Skeletal muscle satellite cell (primary cell): ENCODE results near the gene YPEL3.

ENCODE experiments used
- H3K27me3 ChIP-seq: 2 replicates; pipeline ENCODE4 v1.7.0; 2013; ENCODE audit warnings: low read length; ENCODE audit not compliant: control insufficient read depth, insufficient read depth
- H3K36me3 ChIP-seq: 2 replicates; pipeline ENCODE4 v1.7.0; 2013; ENCODE audit warnings: mild to moderate bottlenecking, control low read depth, low read length; ENCODE audit not compliant: insufficient read depth
- H3K4me1 ChIP-seq: 2 replicates; pipeline ENCODE4 v1.7.0; 2013; ENCODE audit warnings: low read length; ENCODE audit not compliant: control insufficient read depth, insufficient read depth
- H3K4me2 ChIP-seq: 2 replicates; pipeline ENCODE4 v1.7.0; 2013; ENCODE audit warnings: mild to moderate bottlenecking, low read length
- H3K4me3 ChIP-seq: 2 replicates; pipeline ENCODE4 v1.7.0; 2013; ENCODE audit warnings: low read length
- H3K9ac ChIP-seq: 2 replicates; pipeline ENCODE4 v1.7.0; 2013; ENCODE audit warnings: mild to moderate bottlenecking, low read depth, low read length, moderate library complexity
- H3K9me3 ChIP-seq: replicated peaks from 2 replicates; pipeline ENCODE4 v1.7.0; 2013; ENCODE audit warnings: mild to moderate bottlenecking, control low read depth, low read length

YPEL3 gene

GRCh38 chr16:30086291-30087140 is 9.5 kb downstream of the YPEL3 start:
- H3K9me3 ChIP-seq, result no peaks in the 10 kb centered on the region
- no peak overlapping the region for H3K4me2 ChIP-seq
- H3K27me3 ChIP-seq, result no peaks in the 10 kb centered on the region
- H3K9ac ChIP-seq, result no peak overlapping the region
- H3K36me3 ChIP-seq, result peaks cover 52% of the 10 kb centered on the region
- no peak overlapping the region for H3K4me3 ChIP-seq
- H3K4me1 ChIP-seq, result peaks cover 18% of the 10 kb centered on the region

DNA sequence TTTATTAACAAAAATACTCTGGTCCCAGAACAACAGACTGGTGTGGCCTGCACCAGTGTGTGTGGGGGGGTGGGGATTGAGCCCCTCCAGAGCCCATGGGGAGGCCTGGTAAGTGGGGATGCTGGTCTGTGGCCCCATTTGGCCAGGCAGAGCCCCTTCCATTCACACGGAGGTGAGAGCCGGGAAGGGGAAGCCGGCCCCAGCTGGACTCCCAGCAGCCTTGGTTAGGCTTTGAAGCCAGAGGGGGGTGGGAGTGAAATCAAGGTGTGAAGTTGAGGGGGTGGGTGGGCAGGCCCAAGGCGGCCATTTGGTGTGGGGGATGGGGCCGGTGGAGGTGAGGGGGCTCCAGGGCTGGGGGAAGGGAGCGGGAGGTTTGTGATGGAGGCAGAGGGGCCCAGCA is 10.2 kb downstream of the YPEL3 start:
- no peak overlapping the region for H3K9ac ChIP-seq
- no peak overlapping the region for H3K4me2 ChIP-seq
- peaks cover 59% of the 10 kb centered on the region for H3K36me3 ChIP-seq
- peaks cover 15% of the 10 kb centered on the region for H3K4me1 ChIP-seq
- H3K4me3 ChIP-seq, result no peak overlapping the region
- no peaks in the 10 kb centered on the region for H3K27me3 ChIP-seq
- H3K9me3 ChIP-seq, result no peaks in the 10 kb centered on the region

GRCh38 chr16:30085247-30085646 is 10.8 kb downstream of the YPEL3 start:
- Histone ChIP-seq H3K4me2 (no peak overlapping the region), H3K9ac (no peak overlapping the region), H3K9me3 (no peaks in the 10 kb centered on the region), H3K27me3 (no peaks in the 10 kb centered on the region), H3K4me1 (peaks cover 10% of the 10 kb centered on the region), H3K36me3 (peaks cover 62% of the 10 kb centered on the region), H3K4me3 (no peak overlapping the region)

DNA sequence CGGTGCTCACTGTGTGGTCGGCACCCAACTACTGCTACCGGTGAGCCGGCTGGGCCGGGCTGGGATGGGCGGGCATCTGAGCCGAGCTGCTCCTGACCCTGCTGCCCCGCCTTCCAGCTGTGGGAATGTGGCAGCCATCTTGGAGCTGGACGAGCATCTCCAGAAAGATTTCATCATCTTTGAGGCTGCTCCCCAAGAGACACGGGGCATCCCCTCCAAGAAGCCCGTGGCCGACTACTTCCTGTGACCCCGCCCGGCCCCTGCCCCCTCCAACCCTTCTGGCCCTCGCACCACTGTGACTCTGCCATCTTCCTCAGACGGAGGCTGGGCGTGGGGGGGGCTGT is 11.2 kb downstream of the YPEL3 start:
- Histone ChIP-seq H3K4me1 (peaks cover 5% of the 10 kb centered on the region), H3K9ac (no peak overlapping the region), H3K4me2 (no peak overlapping the region), H3K4me3 (no peak overlapping the region), H3K27me3 (no peaks in the 10 kb centered on the region), H3K36me3 (peaks cover 66% of the 10 kb centered on the region), H3K9me3 (no peaks in the 10 kb centered on the region)

- no peaks in the 10 kb centered on the region for H3K4me1 ChIP-seq
- H3K36me3 ChIP-seq, result peaks cover 72% of the 10 kb centered on the region
- no peaks in the 10 kb centered on the region for H3K27me3 ChIP-seq
Measured at GRCh38 chr16:30084096-30084815, 11.8 kb downstream of the YPEL3 start.

GRCh38 chr16:30083216-30084055 is 12.6 kb downstream of the YPEL3 start:
- Histone ChIP-seq H3K36me3 (peaks cover 78% of the 10 kb centered on the region), H3K4me1 (peaks cover under 1% of the 10 kb centered on the region), H3K4me2 (no peak overlapping the region), H3K27me3 (no peaks in the 10 kb centered on the region), H3K4me3 (no peak overlapping the region), H3K9ac (no peak overlapping the region), H3K9me3 (no peaks in the 10 kb centered on the region)

More at GRCh38 chr16:30084096-30084815, 11.8 kb downstream of the YPEL3 start:
- H3K4me3 ChIP-seq, result no peak overlapping the region
- H3K9ac ChIP-seq, result no peak overlapping the region
- no peak overlapping the region for H3K4me2 ChIP-seq
- H3K9me3 ChIP-seq, result no peaks in the 10 kb centered on the region

DNA sequence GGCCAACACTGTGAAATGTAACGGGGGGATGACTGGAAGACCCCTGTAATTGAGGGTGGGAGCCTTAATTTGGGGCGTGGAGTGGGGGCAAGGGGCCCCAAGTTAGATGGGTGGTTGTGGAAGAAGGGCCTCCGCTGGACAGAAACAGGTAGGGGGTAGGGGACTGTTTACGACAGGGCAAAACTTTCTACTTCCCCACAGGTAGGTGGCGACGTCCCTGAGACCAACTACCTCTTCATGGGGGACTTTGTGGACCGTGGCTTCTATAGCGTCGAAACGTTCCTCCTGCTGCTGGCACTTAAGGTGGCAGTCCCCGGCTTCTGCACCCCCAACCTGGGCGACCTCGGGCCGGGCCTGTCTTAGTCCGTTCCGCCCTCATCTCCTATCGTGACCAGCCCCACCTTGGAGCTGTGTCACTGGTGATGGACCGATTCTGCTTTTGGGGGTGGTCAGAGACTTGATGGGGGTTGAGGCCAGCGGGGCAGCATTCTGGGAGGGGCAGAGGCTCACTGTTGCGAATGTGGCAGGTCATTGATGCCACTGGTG is 13.4 kb downstream of the YPEL3 start:
- Histone ChIP-seq H3K4me3 (no peak overlapping the region), H3K4me2 (no peak overlapping the region), H3K9ac (no peak overlapping the region), H3K27me3 (no peaks in the 10 kb centered on the region), H3K4me1 (peaks cover 9% of the 10 kb centered on the region), H3K36me3 (peaks cover 87% of the 10 kb centered on the region), H3K9me3 (no peaks in the 10 kb centered on the region)

GRCh38 chr16:30079480-30079879 is 16.5 kb downstream of the YPEL3 start:
- H3K36me3 ChIP-seq, result peaks cover 66% of the 10 kb centered on the region
- no peak overlapping the region for H3K4me2 ChIP-seq
- no peak overlapping the region for H3K4me3 ChIP-seq
- peaks cover 28% of the 10 kb centered on the region for H3K4me1 ChIP-seq
- H3K9me3 ChIP-seq, result no peaks in the 10 kb centered on the region
- no peak overlapping the region for H3K9ac ChIP-seq
- H3K27me3 ChIP-seq, result no peaks in the 10 kb centered on the region

GRCh38 chr16:30078744-30079143 is 17.3 kb downstream of the YPEL3 start:
- Histone ChIP-seq H3K4me1 (peaks cover 28% of the 10 kb centered on the region), H3K4me3 (no peak overlapping the region), H3K4me2 (no peak overlapping the region), H3K9me3 (no peaks in the 10 kb centered on the region), H3K36me3 (peaks cover 61% of the 10 kb centered on the region), H3K9ac (no peak overlapping the region), H3K27me3 (no peaks in the 10 kb centered on the region)

GRCh38 chr16:30077656-30078055 is 18.4 kb downstream of the YPEL3 start:
- H3K27me3 ChIP-seq, result no peaks in the 10 kb centered on the region
- H3K9me3 ChIP-seq, result no peaks in the 10 kb centered on the region
- peak overlapping the region; percentile 94 for H3K4me2 ChIP-seq
- H3K4me3 ChIP-seq, result peak overlapping the region; percentile 97
- H3K4me1 ChIP-seq, result peaks cover 28% of the 10 kb centered on the region
- H3K36me3 ChIP-seq, result peaks cover 51% of the 10 kb centered on the region
- H3K9ac ChIP-seq, result peak overlapping the region; percentile 93

DNA sequence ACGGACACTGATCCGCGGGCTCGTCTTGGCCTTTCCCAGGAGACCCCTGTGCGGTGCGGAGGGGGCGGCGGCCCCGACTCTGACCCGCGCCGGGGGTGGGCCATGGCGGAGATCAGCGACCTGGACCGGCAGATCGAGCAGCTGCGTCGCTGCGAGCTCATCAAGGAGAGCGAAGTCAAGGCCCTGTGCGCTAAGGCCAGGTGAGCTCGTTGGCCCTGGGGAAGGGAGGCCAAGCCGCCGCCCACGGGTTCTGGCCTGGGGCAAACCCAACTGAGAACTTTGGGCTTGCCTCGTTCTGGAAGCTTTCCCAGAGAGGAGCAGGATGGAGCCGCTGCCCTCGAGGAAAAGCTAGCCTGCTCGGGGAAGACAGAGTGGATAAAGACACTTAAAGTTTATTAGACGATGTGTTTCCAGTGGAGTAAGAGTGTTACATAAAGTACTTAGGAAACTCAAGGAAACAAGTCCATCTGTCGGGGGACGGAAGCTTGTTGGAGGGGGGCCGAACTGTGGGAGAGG is 19.7 kb downstream of the YPEL3 start:
- H3K4me3 ChIP-seq, result peak overlapping the region; percentile 97
- H3K27me3 ChIP-seq, result no peaks in the 10 kb centered on the region
- peaks cover 28% of the 10 kb centered on the region for H3K4me1 ChIP-seq
- H3K36me3 ChIP-seq, result peaks cover 54% of the 10 kb centered on the region
- no peaks in the 10 kb centered on the region for H3K9me3 ChIP-seq
- peak overlapping the region; percentile 93 for H3K9ac ChIP-seq
- peak overlapping the region; percentile 94 for H3K4me2 ChIP-seq
